HS-5 (cell line): ENCODE measurements around the gene CYFIP2.

ENCODE experiments used
- DNase-seq: peaks from one replicate; pipeline ENCODE4 v3.0.0-alpha.2; 2012; ENCODE audit warnings: low read depth

CYFIP2 gene

DNA sequence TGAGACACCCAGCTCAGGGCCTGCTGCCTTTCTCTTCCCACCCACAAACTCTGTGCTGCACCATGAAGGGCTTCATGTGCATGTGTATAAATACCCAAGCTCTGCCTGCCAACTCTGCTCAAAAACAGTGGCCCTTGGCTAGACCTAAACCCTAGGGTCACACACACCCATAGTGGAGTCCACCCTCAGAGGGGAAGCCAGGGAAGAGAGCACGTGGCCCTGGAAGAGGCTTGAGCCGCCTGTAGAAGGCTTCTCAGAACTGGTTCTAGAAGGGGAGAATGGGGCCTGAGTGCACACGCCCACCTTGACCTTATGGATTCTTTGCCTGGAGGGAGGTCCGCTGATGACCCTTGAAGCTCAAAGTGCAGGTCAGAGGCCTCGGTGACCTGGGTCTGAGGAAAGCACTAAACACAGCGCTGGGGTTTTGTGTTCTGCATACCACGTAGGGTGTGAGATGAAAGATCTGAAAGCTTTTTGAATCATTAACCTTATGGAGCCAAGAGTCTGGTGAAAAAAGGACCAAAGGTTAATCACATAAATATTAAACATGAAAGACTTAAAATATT is 60.6 kb downstream of the CYFIP2 start:
- no peak for DNase-seq

- no peak for DNase-seq
These were observed 61.8 kb downstream of the CYFIP2 start for GRCh38 chr5:157327771-157328170.

GRCh38 chr5:157328277-157328912 is 62.5 kb downstream of the CYFIP2 start:
- peak; percentile 46 for DNase-seq

- DNase-seq: no peak
These were observed 65.9 kb downstream of the CYFIP2 start for GRCh38 chr5:157331807-157332206.

GRCh38 chr5:157335534-157336422 is 69.9 kb downstream of the CYFIP2 start:
- DNase-seq: peak; percentile 31

- DNase-seq: no peak
These were observed 70.5 kb downstream of the CYFIP2 start for GRCh38 chr5:157336423-157336744.

GRCh38 chr5:157339409-157339808 is 73.5 kb downstream of the CYFIP2 start:
- DNase-seq: no peak

DNA sequence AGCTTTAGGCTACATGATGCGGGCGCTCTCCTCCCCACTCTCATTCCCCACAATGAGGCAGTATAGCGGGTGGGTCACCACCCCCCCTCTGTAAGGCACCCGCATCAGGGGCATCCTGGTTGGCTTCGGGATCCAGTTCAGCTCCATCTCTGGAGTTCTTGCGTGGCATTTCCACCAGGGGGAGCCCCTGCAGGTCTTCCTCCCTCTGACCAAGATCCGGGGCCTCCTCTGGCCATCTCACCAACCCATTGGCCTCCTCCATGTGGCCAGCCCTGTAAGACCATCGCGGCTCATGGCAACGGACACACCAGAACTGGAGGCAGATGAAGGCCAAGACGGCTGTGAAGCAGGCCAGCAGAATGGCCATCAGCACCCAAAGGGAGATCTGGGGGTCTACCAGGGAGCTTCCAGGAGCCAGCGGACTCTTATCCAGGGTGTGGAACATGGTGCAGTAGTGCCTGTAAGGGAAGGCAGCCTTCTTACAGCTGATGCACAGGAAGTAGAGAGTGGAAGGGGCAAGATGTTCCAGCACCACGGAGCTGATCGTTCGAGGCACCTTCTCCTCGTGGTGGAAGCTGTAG is 77.0 kb downstream of the CYFIP2 start:
- no peak for DNase-seq

- DNase-seq: no peak
These were observed 78.2 kb downstream of the CYFIP2 start for GRCh38 chr5:157343842-157344790.

DNA sequence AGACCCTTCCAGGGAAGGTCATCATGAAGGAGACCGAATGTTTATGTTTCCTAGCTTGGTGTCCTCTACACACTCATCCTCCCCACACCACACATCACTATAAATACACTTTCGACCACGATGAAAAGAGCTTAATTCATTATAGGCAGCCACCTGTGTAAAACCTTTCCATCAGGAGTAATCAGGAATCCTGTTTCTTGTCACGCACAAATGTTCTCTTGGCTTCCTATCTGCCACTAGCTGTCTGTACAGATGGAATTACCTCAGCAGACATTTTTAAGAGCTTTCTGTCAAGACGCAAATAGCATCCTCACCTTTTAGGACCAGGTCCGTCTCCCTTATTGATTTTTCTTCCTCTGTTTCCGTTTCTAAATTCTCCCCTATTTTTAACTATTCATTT is 79.1 kb downstream of the CYFIP2 start:
- no peak for DNase-seq

GRCh38 chr5:157345485-157345884 is 79.6 kb downstream of the CYFIP2 start:
- DNase-seq: no peak

- no peak for DNase-seq
These were observed 81.6 kb downstream of the CYFIP2 start for GRCh38 chr5:157347301-157348048.

GRCh38 chr5:157348049-157348400 is 82.1 kb downstream of the CYFIP2 start:
- DNase-seq: no peak

DNA sequence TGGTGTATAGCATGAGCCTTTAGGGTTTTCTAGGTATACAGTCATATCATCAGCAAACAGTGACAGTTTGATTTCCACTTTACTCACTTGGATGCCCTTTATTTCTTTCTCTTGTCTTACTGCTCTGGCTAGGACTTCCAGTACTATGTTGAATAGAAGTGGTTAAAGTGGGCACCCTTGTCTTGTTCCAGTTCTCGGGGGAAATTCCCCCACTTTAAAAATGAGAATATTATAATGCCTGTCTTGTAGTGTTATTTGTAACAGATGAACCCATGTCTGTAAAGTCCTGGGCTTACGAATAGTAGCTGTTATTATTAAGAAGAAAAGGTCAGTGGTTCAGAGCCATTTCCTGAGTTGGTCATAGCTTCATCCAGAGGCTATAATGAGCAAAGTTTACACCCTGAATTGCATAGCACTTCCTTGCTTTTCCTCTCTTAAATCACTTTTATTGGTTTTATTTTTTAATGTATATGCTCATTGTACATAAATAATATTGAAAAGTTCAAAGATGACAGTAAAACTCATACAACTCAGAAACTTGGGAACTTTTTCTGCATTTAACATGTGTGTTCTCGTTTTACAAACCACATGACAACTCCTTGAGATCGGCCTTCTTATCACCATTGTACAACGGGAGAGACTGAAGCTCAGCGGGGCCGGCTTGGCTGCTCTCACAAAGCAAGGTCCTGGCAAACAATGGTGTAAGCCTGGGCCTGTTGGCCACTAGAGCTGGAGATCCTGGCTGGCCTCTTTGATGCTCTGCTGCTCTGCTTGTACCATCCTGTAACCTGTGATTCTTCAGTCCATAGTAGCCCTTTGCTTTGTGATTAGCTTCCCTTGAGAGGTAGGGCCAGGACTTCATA is 85.2 kb downstream of the CYFIP2 start:
- DNase-seq: no peak

DNA sequence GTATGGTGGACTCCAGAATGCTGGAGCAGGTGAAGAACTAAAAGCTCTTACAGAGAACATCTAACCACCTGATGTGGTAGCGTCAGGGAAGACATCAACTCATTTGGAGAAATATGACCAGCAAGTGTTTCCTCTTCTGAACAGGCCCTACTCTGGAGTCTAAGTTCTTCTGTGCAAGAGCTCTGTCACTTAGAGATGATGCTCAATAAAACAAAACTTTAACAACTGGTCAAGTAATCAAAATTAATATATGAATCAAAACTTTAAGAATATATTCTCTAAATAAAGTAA is 85.8 kb downstream of the CYFIP2 start:
- no peak for DNase-seq

DNA sequence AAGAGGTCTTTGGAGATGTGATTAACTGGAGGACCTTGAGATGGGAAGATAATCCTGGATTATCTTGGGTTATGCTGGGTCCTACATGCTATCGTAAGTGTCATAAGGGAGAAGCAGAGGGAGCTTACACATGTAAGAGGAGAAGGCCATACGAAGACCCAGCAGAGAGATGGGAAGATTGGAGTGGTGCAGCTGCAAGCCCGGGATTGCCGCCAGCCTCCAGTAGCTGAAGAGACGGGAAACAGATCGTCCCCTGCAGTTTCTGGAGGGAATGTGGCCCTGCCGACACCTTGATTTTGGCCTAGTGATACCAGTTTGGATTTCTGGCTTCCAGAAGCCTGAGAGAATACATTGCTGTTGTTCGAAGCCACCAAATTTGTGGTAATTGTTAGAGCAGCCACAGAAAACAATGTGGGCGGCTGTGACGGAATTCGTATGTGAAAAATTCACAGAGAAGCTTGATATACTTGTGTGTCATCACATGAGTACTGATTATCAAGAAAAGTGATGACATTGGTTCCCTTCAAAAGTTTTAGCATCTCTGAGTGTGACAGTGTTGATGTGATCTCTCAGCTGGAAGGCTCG is 86.9 kb downstream of the CYFIP2 start:
- DNase-seq: no peak

DNA sequence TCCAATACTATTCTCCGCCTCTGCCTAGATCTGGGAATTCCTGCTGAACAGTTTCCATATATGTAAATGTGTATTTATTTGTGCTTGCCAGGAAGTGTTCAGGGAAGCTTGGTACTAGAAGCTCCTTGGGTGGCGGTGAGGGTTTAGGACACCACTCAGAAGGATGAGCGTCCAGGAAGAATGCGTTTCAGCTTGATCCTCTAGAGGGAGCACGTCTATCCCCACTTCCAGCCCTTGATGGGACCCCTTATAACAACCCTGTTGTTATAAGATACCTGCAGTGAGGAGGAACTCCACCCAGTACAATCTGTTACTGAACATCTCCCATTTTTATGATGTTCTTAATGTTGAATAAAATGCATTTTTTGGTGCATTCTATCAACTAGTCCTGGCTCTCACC is 88.9 kb downstream of the CYFIP2 start:
- no peak for DNase-seq

- DNase-seq: no peak
These were observed 90.7 kb downstream of the CYFIP2 start for GRCh38 chr5:157356576-157356975.

GRCh38 chr5:157357823-157358222 is 91.9 kb downstream of the CYFIP2 start:
- no peak for DNase-seq

DNA sequence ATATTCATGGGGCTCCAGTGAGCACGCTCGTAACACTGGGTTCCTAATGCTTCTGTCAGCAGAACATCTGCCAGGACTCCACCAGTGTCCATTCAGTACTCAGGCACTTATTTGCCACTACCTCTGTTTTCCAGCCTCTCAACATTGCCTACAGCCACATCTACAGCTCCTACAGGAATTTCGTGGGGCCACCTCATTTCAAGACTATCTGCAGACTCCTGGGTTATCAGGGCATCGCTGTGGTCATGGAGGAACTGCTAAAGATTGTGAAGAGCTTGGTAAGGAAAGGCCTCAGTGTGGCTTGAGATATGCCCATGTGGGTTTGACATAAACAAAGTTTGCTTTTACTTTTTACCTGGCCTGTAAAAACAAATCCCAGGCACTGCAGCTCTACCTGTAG is 92.9 kb downstream of the CYFIP2 start:
- DNase-seq: no peak
